NCI-H82 treated with DMSO at 0.1 percent for 48 hours (cell line): ENCODE measurements around the gene VDR.
"Not testable (repeated sequence)": the region's sequence is repeated elsewhere in the genome, so short reads cannot be mapped to it uniquely, and the experiment has no call there.

Experiments
- DNase-seq: peaks from one replicate; lab custom pipeline; 2025; ENCODE audit not compliant: unreplicated experiment; lab: John Stamatoyannopoulos, UW

VDR gene

DNA sequence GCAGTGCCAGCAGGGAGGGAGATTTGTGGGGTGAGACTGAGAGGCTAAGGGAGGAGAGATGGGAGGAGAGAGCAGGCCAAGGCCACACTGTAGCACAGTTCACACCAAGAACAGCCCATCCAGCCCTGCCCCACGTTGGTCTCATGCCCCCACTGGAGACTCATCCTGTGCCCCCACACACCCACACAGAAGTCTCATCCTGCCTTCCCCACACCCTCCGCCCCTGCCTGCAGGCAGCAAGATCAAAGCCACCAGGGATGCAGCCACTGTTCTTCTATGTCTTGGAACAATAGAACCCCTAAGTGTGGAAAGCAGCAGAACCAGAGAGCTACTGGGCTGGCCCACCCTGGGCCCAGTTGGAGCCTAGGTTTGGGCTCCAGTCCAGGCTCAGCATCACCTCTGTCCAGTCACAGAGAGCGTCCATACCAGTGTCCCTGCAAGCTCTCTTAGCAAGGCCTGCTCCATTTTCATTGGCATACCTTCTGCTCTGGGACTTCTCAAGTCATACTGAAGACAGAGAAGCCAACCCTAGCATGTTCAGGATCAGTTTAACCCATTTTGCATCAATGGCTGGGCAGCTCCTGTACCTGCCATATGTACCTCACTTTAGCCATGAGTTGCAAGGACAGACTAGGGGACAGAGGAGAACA, 53.4 kb downstream of the VDR start:
- DNase-seq: no peak

DNA sequence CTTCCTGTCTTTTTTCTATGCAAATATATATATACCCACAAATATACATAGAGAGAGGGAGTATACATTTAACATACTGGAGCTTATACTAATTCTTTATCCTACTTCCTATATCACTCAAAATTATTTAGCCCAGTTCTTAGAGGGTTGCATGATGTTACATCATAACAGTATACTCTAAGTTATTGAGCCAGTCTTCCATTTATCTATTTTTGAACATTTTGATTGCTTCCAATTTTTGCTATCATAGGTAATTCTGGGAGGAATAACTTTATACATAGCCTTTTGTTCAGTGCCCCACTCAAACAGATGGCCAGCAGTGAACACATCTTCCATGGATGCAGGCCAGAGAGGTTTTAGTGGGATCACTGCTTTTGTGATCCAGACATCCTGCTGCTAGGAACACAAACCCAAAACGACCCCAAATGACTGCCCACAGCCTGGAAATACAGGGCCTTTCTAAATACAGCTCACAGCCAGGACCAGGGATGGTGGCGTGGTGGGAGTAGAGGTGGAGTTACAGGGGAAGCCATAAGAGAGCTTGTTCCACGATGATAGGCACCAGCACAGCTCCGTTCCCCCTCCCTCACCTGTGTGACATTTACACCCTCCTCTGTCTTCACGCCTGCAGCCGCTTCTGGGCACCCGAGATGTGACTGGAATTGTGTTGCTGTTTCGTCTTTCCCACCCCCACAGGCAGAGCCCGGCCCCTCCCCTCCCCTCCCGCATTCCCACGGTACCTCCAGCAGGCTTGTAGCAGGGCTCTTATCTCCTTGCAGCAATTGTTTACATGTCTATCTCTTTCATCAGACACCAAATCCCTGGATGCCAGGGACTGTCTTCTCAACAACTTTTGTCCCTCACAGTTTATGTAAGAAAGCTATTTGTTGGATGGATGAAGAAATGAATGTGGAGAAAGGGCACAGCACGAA, 54.4 kb downstream of the VDR start:
- no peak for DNase-seq

- no peak for DNase-seq
These were observed 55.5 kb downstream of the VDR start for GRCh38 chr12:47849261-47849660.

DNA sequence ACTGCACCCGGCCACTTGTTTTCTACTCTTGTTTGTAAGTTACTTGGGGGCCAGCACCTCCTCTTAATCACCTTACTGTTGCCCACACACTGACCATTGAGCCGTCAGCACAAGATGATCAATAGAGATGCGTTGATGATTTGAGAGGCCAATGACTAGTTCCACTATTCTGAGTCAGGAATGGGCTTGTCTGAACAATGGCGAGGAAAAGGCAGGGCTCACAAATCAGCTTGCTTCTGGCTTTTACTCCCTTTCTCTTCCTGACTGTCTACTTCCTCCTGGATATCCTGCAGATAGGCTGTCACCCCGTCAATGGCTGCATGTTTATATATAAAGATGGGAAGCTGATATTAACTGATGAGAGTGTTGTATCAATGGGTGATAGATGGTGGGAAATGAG, 55.9 kb downstream of the VDR start:
- DNase-seq: no peak

GRCh38 chr12:47846294-47846996, 58.3 kb downstream of the VDR start:
- DNase-seq: no peak

DNA sequence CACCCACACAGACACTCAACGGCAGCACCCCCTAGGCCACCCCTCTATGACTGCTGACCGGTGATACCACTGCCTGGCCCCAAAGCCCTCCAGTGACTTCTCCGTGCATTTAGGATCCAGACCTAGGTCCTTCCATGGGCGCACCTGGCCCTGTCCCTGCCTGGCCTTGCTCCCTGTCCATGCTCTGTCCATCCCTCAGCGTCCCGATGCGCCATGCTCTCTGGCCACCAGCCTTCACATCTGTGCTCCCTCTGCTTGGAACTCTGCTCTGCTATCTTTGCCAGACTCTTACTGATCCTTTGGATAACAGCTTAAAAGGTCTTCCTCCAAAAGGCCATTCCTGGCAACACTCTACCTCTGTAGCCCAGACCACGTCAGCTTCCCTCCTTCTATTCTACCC, 59.7 kb downstream of the VDR start:
- no peak for DNase-seq

DNA sequence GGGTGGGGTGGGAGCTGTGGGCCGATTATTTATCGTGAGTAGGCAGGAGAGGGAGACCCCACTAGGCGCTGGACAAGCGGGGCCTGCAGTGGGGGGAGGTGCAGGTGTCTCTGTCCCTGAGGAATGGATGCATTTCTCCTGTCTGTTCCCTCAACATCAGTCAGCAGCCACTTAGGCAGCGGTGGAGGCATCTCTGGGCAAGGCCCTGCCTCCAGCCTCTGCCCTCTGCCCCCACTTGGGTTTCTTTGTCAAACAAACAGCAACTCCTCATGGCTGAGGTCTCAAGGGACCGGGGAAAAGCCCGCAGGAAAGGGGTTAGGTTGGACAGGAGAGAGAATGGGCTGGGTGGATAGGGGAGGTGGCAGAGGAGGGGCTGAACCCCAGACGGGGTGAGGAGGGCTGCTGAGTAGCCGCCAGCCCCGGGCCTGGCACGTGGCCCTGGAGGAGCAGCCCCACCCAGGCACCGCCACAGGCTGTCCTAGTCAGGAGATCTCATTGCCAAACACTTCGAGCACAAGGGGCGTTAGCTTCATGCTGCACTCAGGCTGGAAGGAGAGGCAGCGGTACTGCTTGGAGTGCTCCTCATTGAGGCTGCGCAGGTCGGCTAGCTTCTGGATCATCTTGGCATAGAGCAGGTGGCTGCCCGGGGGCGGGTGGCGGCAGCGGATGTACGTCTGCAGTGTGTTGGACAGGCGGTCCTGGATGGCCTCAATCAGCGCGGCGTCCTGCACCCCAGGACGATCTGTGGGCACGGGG, 60.4 kb downstream of the VDR start:
- DNase-seq: no peak

DNA sequence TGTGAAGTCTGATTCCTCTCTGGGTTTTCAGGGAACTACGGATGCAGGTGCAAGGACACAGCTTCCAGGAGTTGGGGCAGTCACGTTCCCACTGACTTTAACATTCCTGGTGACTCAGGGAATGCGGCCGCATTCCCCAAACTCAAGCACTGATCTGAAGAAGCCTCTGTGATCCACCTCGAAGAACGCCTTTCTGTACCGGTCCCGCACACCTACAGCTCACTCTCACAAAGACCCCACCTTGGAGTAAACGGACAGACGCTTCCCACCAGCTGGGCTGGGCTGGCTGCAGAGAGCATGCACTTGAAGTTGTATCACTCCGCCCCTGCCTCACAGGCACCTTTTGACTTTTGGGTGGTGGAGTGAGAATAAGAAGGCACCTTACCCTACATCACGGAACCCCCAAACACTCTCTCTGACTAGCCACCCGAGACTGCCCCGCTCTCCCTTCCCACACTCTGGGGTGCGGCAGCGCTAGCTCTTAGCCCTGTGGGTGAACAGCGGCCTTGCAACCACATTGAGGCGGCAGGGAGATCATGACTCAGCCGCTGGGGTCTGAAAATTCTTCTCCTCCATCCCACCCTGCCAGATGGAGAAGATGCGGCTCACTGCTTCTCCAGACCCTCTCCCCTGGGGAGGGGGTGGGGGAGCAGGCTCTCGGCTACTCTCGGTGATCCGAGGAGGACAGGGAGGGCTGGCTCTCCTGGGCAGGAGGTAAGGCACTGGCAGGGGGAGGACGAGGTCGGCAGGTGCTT, 61.4 kb downstream of the VDR start:
- no peak for DNase-seq

DNA sequence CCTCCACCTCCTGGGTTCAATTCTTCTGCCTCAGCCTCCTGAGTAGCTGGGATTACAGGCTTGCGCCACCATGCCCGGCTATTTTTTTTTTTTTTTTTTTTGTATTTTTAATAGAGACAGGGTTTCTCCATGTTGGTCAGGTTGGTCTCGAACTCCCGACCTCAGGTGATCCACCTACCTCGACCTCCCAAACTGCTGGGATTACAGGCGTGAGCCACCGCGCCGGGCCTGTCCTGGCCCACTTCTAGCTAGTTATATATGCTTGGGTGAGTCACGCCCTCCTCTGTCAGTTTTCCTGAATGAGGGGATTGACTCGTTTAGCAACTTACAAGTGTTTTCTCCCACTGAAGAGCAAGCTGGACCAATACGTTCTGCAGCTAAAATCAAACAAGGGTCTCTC, 62.3 kb downstream of the VDR start:
- DNase-seq: not testable (repeated sequence)

- no peak for DNase-seq
These were observed 62.9 kb downstream of the VDR start for GRCh38 chr12:47841910-47842309.

GRCh38 chr12:47841501-47841900, 63.3 kb downstream of the VDR start:
- no peak for DNase-seq

GRCh38 chr12:47840571-47840970, 64.2 kb downstream of the VDR start:
- no peak for DNase-seq

DNA sequence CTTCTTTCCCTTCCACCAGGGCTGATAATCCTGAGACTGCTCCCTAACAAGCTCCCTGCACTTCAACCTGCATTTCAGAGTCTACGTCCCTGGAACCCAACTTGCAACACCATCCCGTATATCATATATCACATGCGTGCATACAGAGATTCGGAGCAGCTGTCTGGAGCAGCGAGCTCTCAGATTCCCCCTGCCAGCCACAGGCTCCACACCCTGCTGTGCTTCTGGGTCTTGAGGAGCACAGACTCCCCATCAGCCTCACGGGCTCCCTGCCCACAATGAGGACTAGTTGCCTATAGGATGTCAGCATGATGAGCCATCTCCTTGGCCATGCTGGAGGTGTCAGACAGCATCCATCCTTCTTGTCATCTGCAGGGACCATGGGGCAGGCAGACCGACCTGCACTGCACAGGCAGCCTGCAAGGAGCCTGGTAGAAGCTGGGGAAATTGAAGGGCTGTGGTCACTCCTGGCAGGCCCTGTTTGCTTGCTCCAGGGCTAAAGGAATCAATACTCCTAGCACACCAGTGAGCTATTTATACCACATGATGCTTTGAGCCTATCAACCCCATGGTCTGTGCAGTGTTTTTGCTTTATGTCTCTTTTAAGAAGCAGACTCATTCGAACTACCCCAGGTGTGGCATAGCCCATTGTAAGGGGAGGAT, 65.4 kb downstream of the VDR start:
- no peak for DNase-seq

DNA sequence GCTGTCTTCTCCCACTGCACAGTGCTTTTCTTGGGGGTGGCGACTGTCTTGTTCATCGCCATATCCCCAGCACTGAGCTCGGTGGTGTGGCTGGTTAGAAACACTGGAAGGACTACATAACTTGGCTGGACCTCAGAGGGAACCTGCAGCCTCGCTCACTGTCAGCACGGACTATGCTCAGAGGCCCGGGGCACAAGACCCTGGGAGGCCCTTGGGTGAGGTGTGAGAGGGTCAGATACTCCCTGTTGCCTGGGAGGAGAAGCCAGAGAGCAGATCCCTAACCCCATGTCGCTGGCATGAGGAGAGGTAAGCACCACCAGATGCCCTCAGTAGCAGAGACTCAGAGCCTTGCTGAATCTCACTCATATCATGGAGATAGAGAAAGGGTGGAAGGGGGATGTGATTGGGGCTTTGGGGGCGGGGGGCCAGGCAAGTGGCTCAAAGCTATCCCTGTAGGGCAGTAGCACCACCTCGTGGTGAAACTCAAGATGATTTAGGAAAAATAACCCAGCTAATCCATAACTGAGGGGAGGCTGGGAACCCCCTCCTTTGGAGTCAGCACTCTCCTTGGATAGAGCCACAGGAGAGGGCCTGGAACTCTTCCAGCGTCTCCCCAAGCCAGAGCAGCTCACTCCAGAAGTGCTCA, 66.4 kb downstream of the VDR start:
- DNase-seq: no peak

DNA sequence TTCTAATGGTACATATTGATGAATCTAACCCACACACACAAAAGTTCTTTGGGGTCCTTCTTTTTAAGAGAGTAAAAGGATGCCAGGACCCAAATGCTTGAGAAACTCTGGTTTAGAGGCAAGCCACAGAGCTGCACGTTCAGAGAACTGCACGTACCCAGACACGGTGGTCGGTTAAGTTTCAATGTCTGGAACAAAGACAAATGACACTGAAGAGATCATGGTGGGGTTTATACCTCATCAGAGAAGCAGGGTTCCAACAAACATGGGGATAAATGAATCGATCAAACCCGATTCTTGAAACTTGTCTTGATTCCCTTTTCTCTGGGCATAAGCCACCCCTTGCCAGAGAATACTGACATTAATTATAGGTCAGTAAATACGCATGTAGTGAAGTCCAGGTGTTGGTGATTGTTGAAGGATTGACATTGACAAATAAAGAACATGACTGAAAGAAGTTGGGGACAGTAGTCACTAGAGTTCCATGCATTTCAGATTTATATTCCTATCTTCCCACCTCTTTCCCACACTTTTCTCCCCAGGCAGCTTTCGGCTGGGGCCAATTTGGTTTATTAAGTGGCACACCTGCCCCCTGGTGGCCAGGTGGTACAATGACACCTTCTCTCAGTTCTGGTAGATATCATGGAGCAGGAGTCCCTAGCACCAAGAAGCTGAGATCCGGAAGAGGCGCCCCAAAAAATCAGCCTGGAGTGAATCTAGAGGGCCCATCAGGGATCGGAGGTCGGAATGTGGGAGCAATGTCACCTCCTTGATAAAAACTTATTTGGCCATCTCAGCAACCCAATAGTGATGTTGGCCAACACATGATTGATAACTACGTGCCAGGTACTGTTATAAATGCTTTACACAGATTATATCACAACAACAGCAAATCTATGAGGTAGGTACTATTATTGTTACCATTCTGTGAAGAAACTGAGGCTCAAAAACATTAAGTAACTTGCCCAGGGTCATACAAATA, 67.3 kb downstream of the VDR start:
- DNase-seq: peak; percentile 16

- DNase-seq: no peak
These were observed 69.0 kb downstream of the VDR start for GRCh38 chr12:47835831-47836155.

GRCh38 chr12:47835006-47835830, 69.6 kb downstream of the VDR start:
- DNase-seq: no peak
